HG02763 (cell line): Measurements from ENCODE around the gene TRPV6.

ENCODE experiments used
- ATAC-seq: cut with Tn5 transposase; IDR thresholded peaks from one replicate; pipeline ENCODE4 v1.9.1; 2021; ENCODE audit warnings: mild to moderate bottlenecking, moderate library complexity; ENCODE audit not compliant: unreplicated experiment

Gene TRPV6

GRCh38 chr7:142886866-142887265, 1.3 kb upstream of the TRPV6 start:
- ATAC-seq: no peak

GRCh38 chr7:142884286-142884640, 1.3 kb downstream of the TRPV6 start:
- no peak for ATAC-seq

- ATAC-seq: no peak
Measured at GRCh38 chr7:142883571-142884285, 1.8 kb downstream of the TRPV6 start.

GRCh38 chr7:142883145-142883544, 2.4 kb downstream of the TRPV6 start:
- ATAC-seq: no peak

- no peak for ATAC-seq
Measured at GRCh38 chr7:142882338-142882678, 3.2 kb downstream of the TRPV6 start.

GRCh38 chr7:142881586-142882337, 3.8 kb downstream of the TRPV6 start:
- no peak for ATAC-seq

- no peak for ATAC-seq
Measured at GRCh38 chr7:142880876-142881505, 4.6 kb downstream of the TRPV6 start.

GRCh38 chr7:142879060-142879459, 6.5 kb downstream of the TRPV6 start:
- no peak for ATAC-seq

GRCh38 chr7:142878315-142878714, 7.2 kb downstream of the TRPV6 start:
- no peak for ATAC-seq

GRCh38 chr7:142876991-142877910, 8.3 kb downstream of the TRPV6 start:
- ATAC-seq: no peak

- no peak for ATAC-seq
Measured at GRCh38 chr7:142876236-142876960, 9.1 kb downstream of the TRPV6 start.

- no peak for ATAC-seq
Measured at GRCh38 chr7:142875456-142875855, 10.1 kb downstream of the TRPV6 start.

GRCh38 chr7:142874837-142875236, 10.7 kb downstream of the TRPV6 start:
- ATAC-seq: no peak

- no peak for ATAC-seq
Measured at GRCh38 chr7:142874409-142874808, 11.1 kb downstream of the TRPV6 start.

GRCh38 chr7:142873871-142874270, 11.7 kb downstream of the TRPV6 start:
- ATAC-seq: no peak

- no peak for ATAC-seq
Measured at GRCh38 chr7:142873281-142873784, 12.2 kb downstream of the TRPV6 start.

GRCh38 chr7:142872106-142872675, 13.4 kb downstream of the TRPV6 start:
- ATAC-seq: no peak

GRCh38 chr7:142871260-142872105, 14.1 kb downstream of the TRPV6 start:
- no peak for ATAC-seq
